Measurements from ENCODE around the gene UBE2G2. TPM values are rescaled to one million over a fixed set of nuclear protein-coding genes. Genes with fewer than 3 reads are reported as not detected.
"Not testable (repeated sequence)": the region's sequence is repeated elsewhere in the genome, so short reads cannot be mapped to it uniquely, and the experiment has no call there.

The UBE2G2 gene
- polyA plus RNA-seq, 1 donor (not counting 4 experiments of a cell fraction or from before 2014, with no cell fraction given), result 106 TPM

DNA sequence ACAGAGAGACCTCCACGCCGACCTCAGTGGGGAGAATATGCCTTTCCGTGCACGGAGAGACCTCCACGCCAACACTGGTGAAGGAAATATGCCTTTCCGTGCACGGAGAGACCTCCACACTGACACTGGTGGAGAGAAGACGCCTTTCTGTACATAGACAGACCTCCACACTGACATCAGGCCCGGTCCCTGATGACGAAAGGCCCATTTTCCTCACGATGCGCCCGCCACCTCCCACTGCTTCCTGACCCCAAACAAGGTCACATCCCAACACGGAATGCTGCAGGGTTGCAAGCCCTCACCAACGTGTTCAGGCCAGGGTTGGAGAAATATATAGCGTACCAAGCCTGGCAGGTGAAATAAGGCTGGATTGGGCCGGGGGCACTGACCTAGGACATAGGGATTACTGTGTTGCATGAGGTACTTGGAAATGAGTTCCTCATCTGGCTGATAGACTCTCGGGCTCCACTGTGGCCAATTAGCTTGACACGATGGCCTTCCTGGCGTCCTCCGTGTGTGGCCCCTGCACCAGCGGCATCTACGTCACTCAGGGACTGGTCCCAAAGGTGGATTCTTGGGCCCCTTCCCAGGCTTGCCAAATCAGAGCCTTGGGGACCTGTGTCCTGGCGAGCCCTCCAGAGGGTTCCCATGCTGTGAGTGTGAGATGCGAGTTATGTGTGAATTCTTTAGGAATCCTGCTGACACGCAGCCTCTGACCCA is 32.8 kb upstream of the UBE2G2 start:
- TF ChIP-seq, protein P1, sequence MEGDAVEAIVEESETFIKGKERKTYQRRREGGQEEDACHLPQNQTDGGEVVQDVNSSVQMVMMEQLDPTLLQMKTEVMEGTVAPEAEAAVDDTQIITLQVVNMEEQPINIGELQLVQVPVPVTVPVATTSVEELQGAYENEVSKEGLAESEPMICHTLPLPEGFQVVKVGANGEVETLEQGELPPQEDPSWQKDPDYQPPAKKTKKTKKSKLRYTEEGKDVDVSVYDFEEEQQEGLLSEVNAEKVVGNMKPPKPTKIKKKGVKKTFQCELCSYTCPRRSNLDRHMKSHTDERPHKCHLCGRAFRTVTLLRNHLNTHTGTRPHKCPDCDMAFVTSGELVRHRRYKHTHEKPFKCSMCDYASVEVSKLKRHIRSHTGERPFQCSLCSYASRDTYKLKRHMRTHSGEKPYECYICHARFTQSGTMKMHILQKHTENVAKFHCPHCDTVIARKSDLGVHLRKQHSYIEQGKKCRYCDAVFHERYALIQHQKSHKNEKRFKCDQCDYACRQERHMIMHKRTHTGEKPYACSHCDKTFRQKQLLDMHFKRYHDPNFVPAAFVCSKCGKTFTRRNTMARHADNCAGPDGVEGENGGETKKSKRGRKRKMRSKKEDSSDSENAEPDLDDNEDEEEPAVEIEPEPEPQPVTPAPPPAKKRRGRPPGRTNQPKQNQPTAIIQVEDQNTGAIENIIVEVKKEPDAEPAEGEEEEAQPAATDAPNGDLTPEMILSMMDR (optimal IDR thresholded peaks at IDR 0.05 in 1 of 3, IDR thresholded peaks at IDR 0.05 in 1 of 3, conservative IDR thresholded peaks at IDR 0.05 in 1 of 3; ENCODE audit: extremely low read depth in 1 of 3, insufficient read depth in 2 of 3, low read length in 3 of 3), result no peak
- no peak for TF ChIP-seq EZH2 (IDR thresholded peaks at IDR 0.05; ENCODE audit: low read length)
- Histone ChIP-seq H3K4me3 (ENCODE audit: control insufficient read depth in 2 of 3, extremely low read depth in 1 of 3, insufficient read depth in 2 of 3, low read depth in 1 of 3, low read length in 3 of 3) (no peak overlapping the region), H3K9me1 (ENCODE audit: control insufficient read depth, extremely low read depth, insufficient read depth, low read length) (no peaks in the 10 kb centered on the region), H2AFZ (ENCODE audit: control insufficient read depth, low read length) (no peak overlapping the region), H3K36me3 (ENCODE audit: control insufficient read depth in 2 of 2, extremely low read depth in 1 of 2, insufficient read depth in 2 of 2, low read length in 2 of 2) (no peaks in the 10 kb centered on the region), H4K20me1 (ENCODE audit: control insufficient read depth, extremely low read depth, insufficient read depth, low read length) (no peaks in the 10 kb centered on the region), H3K79me2 (ENCODE audit: control insufficient read depth, insufficient read depth, low read length) (no peaks in the 10 kb centered on the region), H3K27me3 (ENCODE audit: control insufficient read depth, extremely low read depth, insufficient read depth, low read length) (no peaks in the 10 kb centered on the region), H3K27ac (ENCODE audit: control insufficient read depth, insufficient read depth, low read length) (no peak overlapping the region), H3K9ac (ENCODE audit: control insufficient read depth, extremely low read depth, insufficient read depth, low read length) (no peak overlapping the region), H3K4me1 (ENCODE audit: control insufficient read depth, extremely low read depth, insufficient read depth, low read length) (peaks cover 7% of the 10 kb centered on the region), H3K4me2 (ENCODE audit: control insufficient read depth, extremely low read depth, insufficient read depth, low read depth, low read length) (no peak overlapping the region), H3K9me3 (ENCODE audit: control insufficient read depth, low read depth, low read length) (no peaks in the 10 kb centered on the region)
- no peak for FAIRE-seq
- no peak for DNase-seq (ENCODE audit: low read depth, low spot score)
- dilution Hi-C loops (cut with MboI; ENCODE audit: extremely low pct_ligation_motif_present, low sequenced_read_pairs), result no loop called here

DNA sequence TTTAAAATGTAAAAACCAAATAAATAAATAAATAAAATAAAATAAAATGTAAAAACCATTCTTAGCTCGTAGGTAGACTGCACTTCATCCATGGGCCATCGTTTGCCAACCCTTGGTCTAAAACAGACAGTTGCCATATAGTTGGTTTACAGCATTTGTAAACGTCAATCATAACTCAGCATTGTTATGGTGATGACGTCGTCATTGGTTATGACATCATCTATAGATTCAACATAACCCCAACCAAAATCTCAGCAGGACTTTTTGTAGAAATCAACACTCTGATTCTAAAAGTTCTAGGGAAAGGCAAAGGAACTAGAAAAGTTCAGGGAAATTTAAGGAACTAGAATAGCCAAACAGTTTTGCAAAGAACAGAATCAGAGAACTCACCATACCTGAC is 32.0 kb upstream of the UBE2G2 start:
- no peaks in the 10 kb centered on the region for H3K36me3 ChIP-seq (ENCODE audit: control insufficient read depth in 2 of 2, extremely low read depth in 1 of 2, insufficient read depth in 2 of 2, low read length in 2 of 2)
- H3K4me1 ChIP-seq (ENCODE audit: control insufficient read depth, extremely low read depth, insufficient read depth, low read length), result peaks cover 7% of the 10 kb centered on the region
- no peak for FAIRE-seq
- H3K27me3 ChIP-seq (ENCODE audit: control insufficient read depth, extremely low read depth, insufficient read depth, low read length), result no peaks in the 10 kb centered on the region
- dilution Hi-C loops (cut with MboI; ENCODE audit: extremely low pct_ligation_motif_present, low sequenced_read_pairs), result no loop called here
- no peaks in the 10 kb centered on the region for H4K20me1 ChIP-seq (ENCODE audit: control insufficient read depth, extremely low read depth, insufficient read depth, low read length)
- H3K79me2 ChIP-seq (ENCODE audit: control insufficient read depth, insufficient read depth, low read length), result no peaks in the 10 kb centered on the region
- peaks cover 3% of the 10 kb centered on the region for H3K9me3 ChIP-seq (ENCODE audit: control insufficient read depth, low read depth, low read length)
- H3K4me2 ChIP-seq (ENCODE audit: control insufficient read depth, extremely low read depth, insufficient read depth, low read depth, low read length), result no peak overlapping the region
- H3K4me3 ChIP-seq (ENCODE audit: control insufficient read depth in 2 of 3, extremely low read depth in 1 of 3, insufficient read depth in 2 of 3, low read depth in 1 of 3, low read length in 3 of 3), result no peak overlapping the region
- H2AFZ ChIP-seq (ENCODE audit: control insufficient read depth, low read length), result no peak overlapping the region
- TF ChIP-seq EZH2 (IDR thresholded peaks at IDR 0.05; ENCODE audit: low read length), result no peak
- TF ChIP-seq, protein P1 (optimal IDR thresholded peaks at IDR 0.05 in 1 of 3, IDR thresholded peaks at IDR 0.05 in 1 of 3, conservative IDR thresholded peaks at IDR 0.05 in 1 of 3; ENCODE audit: extremely low read depth in 1 of 3, insufficient read depth in 2 of 3, low read length in 3 of 3), result no peak
- no peaks in the 10 kb centered on the region for H3K9me1 ChIP-seq (ENCODE audit: control insufficient read depth, extremely low read depth, insufficient read depth, low read length)
- H3K27ac ChIP-seq (ENCODE audit: control insufficient read depth, insufficient read depth, low read length), result no peak overlapping the region
- DNase-seq (ENCODE audit: low read depth, low spot score), result no peak
- H3K9ac ChIP-seq (ENCODE audit: control insufficient read depth, extremely low read depth, insufficient read depth, low read length), result no peak overlapping the region

DNA sequence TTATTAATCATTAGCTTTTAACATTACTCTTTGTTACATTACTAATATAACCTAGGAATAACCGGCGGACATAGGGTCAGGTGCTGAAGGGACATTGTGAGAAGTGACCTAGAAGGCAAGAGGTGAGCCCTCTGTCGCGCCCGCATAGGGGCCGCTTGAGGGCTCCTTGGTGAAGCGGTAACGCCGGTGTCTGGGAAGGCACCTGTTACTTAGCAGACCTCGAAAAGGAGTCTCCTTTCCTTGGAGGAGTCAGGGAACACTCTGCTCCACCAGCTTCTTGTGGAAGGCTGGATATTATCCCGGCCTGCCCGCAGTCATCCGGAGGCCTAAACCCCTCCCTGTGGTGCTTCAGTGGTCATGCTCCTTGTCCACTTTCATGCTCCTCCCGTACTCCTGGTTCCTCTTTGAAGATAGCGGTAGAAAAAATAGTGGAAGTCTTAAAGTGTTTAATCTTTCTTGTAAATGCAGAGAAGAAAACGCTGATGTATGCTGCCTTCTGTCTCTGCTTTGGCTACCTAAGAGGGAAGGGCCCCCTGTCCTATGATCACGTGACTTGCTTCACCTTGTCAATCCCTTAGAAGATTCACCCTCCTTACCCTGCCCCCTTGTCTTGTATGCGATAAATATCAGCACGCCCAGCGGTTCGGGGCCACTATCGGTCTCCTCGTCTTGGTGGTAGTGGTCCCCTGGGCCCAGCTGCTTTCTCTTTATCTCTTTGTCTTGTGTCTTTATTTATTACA is 31.1 kb upstream of the UBE2G2 start:
- H3K9ac ChIP-seq (ENCODE audit: control insufficient read depth, extremely low read depth, insufficient read depth, low read length); DNase-seq (ENCODE audit: low read depth, low spot score); H3K4me2 ChIP-seq (ENCODE audit: control insufficient read depth, extremely low read depth, insufficient read depth, low read depth, low read length); H4K20me1 ChIP-seq (ENCODE audit: control insufficient read depth, extremely low read depth, insufficient read depth, low read length); H3K36me3 ChIP-seq (ENCODE audit: control insufficient read depth in 2 of 2, extremely low read depth in 1 of 2, insufficient read depth in 2 of 2, low read length in 2 of 2); H2AFZ ChIP-seq (ENCODE audit: control insufficient read depth, low read length); H3K79me2 ChIP-seq (ENCODE audit: control insufficient read depth, insufficient read depth, low read length); H3K4me3 ChIP-seq (ENCODE audit: control insufficient read depth in 2 of 3, extremely low read depth in 1 of 3, insufficient read depth in 2 of 3, low read depth in 1 of 3, low read length in 3 of 3); H3K27ac ChIP-seq (ENCODE audit: control insufficient read depth, insufficient read depth, low read length); H3K27me3 ChIP-seq (ENCODE audit: control insufficient read depth, extremely low read depth, insufficient read depth, low read length); H3K9me1 ChIP-seq (ENCODE audit: control insufficient read depth, extremely low read depth, insufficient read depth, low read length); H3K9me3 ChIP-seq (ENCODE audit: control insufficient read depth, low read depth, low read length); dilution Hi-C loops (cut with MboI; ENCODE audit: extremely low pct_ligation_motif_present, low sequenced_read_pairs); H3K4me1 ChIP-seq (ENCODE audit: control insufficient read depth, extremely low read depth, insufficient read depth, low read length); FAIRE-seq: not testable (repeated sequence)
